ENCODE measurements around the gene MGAT5.

MGAT5 gene

DNA sequence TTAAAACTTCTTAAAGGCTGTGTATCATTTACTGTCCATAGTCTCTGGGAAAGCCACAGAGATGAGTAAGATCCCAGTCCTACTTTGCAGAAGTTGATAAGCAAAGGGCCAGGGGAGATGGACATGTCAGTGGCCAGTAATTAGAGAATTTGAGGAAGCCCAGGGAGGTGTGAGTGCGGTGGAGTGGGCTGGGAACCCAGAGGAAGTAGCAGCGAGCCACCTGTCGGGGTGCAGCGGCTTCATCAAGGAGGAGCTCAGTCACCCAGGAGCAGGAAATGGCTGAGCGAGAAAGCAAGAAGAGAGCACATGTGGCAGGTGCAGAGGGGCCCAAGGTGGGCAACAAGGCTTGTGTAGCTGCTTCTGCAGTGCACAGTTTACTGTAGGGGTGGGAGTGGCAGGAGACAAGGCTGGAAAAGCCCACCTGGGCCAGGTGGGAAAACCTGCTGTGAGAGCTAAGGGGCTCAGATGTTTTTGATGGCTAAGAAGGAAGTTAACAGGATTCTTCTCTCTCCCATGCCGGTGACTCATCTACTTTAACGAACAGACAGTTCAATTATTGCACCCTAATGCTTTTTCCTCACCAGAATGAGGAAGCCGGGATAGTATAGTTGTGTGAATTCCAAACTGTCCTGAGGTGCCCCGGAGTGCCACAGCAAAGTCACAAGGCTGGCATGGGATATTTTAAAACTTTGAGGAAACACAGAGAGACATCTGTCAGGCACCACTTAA is 34.8 kb upstream of the MGAT5 start:
- Histone ChIP-seq H3K4me3 (ENCODE audit: low read depth, low read length) (no peak overlapping the region), H3K36me3 (ENCODE audit: control insufficient read depth in 2 of 2, insufficient read depth in 1 of 2, low read length in 2 of 2) (no peaks in the 10 kb centered on the region), H3K9me3 (ENCODE audit: control insufficient read depth, insufficient read depth, low read depth, low read length) (no peaks in the 10 kb centered on the region), H3K27ac (ENCODE audit: extremely low read depth, low read depth, low read length) (no peak overlapping the region), H3K4me1 (ENCODE audit: control insufficient read depth, insufficient read depth, low read length) (no peaks in the 10 kb centered on the region)
- ChIA-PET CTCF (interaction anchor here (0.8 to 1.8 kb wide), 5 partner anchors 9 to 375 kb away, joined by 3 to 12 read pairs (median 3); no protein-coding TSS in a partner anchor), POLR2A (no interaction called here)
- TF ChIP-seq ZNF239 (tag by site-specific recombination; IDR thresholded peaks at IDR 0.05): no peak
- TF ChIP-seq ZFHX2 (tag by site-specific recombination; conservative IDR thresholded peaks at IDR 0.05): no peak
- TF ChIP-seq, protein P1, sequence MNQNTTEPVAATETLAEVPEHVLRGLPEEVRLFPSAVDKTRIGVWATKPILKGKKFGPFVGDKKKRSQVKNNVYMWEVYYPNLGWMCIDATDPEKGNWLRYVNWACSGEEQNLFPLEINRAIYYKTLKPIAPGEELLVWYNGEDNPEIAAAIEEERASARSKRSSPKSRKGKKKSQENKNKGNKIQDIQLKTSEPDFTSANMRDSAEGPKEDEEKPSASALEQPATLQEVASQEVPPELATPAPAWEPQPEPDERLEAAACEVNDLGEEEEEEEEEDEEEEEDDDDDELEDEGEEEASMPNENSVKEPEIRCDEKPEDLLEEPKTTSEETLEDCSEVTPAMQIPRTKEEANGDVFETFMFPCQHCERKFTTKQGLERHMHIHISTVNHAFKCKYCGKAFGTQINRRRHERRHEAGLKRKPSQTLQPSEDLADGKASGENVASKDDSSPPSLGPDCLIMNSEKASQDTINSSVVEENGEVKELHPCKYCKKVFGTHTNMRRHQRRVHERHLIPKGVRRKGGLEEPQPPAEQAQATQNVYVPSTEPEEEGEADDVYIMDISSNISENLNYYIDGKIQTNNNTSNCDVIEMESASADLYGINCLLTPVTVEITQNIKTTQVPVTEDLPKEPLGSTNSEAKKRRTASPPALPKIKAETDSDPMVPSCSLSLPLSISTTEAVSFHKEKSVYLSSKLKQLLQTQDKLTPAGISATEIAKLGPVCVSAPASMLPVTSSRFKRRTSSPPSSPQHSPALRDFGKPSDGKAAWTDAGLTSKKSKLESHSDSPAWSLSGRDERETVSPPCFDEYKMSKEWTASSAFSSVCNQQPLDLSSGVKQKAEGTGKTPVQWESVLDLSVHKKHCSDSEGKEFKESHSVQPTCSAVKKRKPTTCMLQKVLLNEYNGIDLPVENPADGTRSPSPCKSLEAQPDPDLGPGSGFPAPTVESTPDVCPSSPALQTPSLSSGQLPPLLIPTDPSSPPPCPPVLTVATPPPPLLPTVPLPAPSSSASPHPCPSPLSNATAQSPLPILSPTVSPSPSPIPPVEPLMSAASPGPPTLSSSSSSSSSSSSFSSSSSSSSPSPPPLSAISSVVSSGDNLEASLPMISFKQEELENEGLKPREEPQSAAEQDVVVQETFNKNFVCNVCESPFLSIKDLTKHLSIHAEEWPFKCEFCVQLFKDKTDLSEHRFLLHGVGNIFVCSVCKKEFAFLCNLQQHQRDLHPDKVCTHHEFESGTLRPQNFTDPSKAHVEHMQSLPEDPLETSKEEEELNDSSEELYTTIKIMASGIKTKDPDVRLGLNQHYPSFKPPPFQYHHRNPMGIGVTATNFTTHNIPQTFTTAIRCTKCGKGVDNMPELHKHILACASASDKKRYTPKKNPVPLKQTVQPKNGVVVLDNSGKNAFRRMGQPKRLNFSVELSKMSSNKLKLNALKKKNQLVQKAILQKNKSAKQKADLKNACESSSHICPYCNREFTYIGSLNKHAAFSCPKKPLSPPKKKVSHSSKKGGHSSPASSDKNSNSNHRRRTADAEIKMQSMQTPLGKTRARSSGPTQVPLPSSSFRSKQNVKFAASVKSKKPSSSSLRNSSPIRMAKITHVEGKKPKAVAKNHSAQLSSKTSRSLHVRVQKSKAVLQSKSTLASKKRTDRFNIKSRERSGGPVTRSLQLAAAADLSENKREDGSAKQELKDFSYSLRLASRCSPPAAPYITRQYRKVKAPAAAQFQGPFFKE (tag by site-specific recombination; IDR thresholded peaks at IDR 0.05; ENCODE audit: borderline replicate concordance): no peak
- TF ChIP-seq KLF16 (tag by site-specific recombination; IDR thresholded peaks at IDR 0.05): no peak
- no peak for TF ChIP-seq SALL2 (tag by site-specific recombination; IDR thresholded peaks at IDR 0.05; ENCODE audit: borderline replicate concordance)
- TF ChIP-seq, protein P2, sequence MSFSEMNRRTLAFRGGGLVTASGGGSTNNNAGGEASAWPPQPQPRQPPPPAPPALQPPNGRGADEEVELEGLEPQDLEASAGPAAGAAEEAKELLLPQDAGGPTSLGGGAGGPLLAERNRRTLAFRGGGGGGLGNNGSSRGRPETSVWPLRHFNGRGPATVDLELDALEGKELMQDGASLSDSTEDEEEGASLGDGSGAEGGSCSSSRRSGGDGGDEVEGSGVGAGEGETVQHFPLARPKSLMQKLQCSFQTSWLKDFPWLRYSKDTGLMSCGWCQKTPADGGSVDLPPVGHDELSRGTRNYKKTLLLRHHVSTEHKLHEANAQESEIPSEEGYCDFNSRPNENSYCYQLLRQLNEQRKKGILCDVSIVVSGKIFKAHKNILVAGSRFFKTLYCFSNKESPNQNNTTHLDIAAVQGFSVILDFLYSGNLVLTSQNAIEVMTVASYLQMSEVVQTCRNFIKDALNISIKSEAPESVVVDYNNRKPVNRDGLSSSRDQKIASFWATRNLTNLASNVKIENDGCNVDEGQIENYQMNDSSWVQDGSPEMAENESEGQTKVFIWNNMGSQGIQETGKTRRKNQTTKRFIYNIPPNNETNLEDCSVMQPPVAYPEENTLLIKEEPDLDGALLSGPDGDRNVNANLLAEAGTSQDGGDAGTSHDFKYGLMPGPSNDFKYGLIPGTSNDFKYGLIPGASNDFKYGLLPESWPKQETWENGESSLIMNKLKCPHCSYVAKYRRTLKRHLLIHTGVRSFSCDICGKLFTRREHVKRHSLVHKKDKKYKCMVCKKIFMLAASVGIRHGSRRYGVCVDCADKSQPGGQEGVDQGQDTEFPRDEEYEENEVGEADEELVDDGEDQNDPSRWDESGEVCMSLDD (tag by site-specific recombination; IDR thresholded peaks at IDR 0.05): no peak
- TF ChIP-seq ZNF677 (tag by site-specific recombination; IDR thresholded peaks at IDR 0.05): no peak
- TF ChIP-seq, protein P3, sequence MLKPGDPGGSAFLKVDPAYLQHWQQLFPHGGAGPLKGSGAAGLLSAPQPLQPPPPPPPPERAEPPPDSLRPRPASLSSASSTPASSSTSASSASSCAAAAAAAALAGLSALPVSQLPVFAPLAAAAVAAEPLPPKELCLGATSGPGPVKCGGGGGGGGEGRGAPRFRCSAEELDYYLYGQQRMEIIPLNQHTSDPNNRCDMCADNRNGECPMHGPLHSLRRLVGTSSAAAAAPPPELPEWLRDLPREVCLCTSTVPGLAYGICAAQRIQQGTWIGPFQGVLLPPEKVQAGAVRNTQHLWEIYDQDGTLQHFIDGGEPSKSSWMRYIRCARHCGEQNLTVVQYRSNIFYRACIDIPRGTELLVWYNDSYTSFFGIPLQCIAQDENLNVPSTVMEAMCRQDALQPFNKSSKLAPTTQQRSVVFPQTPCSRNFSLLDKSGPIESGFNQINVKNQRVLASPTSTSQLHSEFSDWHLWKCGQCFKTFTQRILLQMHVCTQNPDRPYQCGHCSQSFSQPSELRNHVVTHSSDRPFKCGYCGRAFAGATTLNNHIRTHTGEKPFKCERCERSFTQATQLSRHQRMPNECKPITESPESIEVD (tag by site-specific recombination; IDR thresholded peaks at IDR 0.05): no peak
- TF ChIP-seq ZNF768 (tag by site-specific recombination; IDR thresholded peaks at IDR 0.05): no peak
- TF ChIP-seq IKZF3 (tag by site-specific recombination; IDR thresholded peaks at IDR 0.05): no peak

DNA sequence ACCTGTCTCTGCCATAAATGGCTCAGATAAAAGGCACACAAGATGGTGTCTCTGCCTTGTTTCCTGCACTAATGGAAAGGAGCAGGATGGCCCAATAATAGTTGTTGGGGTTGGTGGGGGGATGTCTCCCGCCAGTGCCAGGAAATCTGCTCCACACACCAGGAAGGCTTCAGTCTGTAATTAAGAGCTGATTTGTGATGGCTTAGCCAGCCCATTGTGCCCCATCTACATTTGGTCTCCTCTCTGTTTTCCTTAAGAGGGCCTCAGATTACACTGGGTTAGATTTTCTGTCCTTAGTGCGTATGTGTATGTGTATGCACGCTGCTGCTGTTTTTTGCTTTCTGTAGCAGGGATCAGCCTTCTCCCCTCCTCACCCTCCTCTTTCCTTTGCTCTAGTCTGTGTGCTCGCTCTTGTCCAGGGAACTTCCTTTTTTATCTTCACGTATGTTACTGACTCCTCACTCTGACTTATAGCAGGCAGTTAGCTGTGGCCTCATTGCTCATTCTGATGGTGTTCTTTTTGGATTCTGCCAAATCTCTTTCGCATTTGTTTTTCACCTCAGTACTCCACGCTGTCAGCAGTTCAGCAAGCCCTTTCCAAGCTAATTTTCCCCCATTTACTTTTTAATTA is 33.4 kb upstream of the MGAT5 start:
- Histone ChIP-seq H3K4me3 (ENCODE audit: low read depth, low read length) (no peak overlapping the region), H3K27ac (ENCODE audit: extremely low read depth, low read depth, low read length) (no peak overlapping the region), H3K36me3 (ENCODE audit: control insufficient read depth in 2 of 2, insufficient read depth in 1 of 2, low read length in 2 of 2) (no peaks in the 10 kb centered on the region), H3K9me3 (ENCODE audit: control insufficient read depth, insufficient read depth, low read depth, low read length) (no peaks in the 10 kb centered on the region), H3K4me1 (ENCODE audit: control insufficient read depth, insufficient read depth, low read length) (no peaks in the 10 kb centered on the region)
- CTCF ChIA-PET: interaction anchor here (1.6 to 1.8 kb wide), 3 partner anchors 8 to 103 kb away, joined by 3 to 12 read pairs (median 3); no protein-coding TSS in a partner anchor
- POLR2A ChIA-PET: no interaction called here
- no peak for TF ChIP-seq ZFP69B (tag by site-specific recombination; IDR thresholded peaks at IDR 0.05)
- 0 out of 2 replicates have a peak, but pooled peaks have one; percentile 31 for TF ChIP-seq ZBTB17 (tag by site-specific recombination; IDR thresholded peaks at IDR 0.05)
